ENCODE data around the gene GLRA2.
A peak's percentile ranks its signal among the peaks of the same experiment; 100 is the strongest.

Gene GLRA2

GRCh38 chrX:14618177-14618965 is 89.0 kb downstream of the GLRA2 start:
- no peaks in the 10 kb centered on the region for H3K36me3 ChIP-seq (replicated peaks; ENCODE audit: low read depth, low read length)

GRCh38 chrX:14630733-14631132 is 101.4 kb downstream of the GLRA2 start:
- Histone ChIP-seq H3K27ac (ENCODE audit: low read length) (no peak overlapping the region), H3K9ac (ENCODE audit: low read length) (no peak overlapping the region), H3K4me1 (ENCODE audit: low read length) (peaks cover 9% of the 10 kb centered on the region), H3K79me2 (ENCODE audit: low read length) (no peaks in the 10 kb centered on the region), H3K9me3 (ENCODE audit: insufficient read depth, low read length) (no peaks in the 10 kb centered on the region), H3K27me3 (ENCODE audit: low read depth, low read length) (no peaks in the 10 kb centered on the region), H3K4me3 (ENCODE audit: low read length) (no peak overlapping the region), H2AFZ (ENCODE audit: low read depth, low read length) (no peak overlapping the region), H4K20me1 (ENCODE audit: insufficient read depth, low read length) (no peaks in the 10 kb centered on the region), H3K4me2 (ENCODE audit: low read length) (no peak overlapping the region), H3K36me3 (replicated peaks; ENCODE audit: low read depth, low read length) (no peaks in the 10 kb centered on the region)
- TF ChIP-seq CTCF (IDR thresholded peaks at IDR 0.05; ENCODE audit: low read depth, low read length), result peak; percentile 35; the same call in 1 of the 2 replicates
- no peak for TF ChIP-seq EZH2phosphoT487 (IDR thresholded peaks at IDR 0.05; ENCODE audit: low read depth)

More at GRCh38 chrX:14618177-14618965, 89.0 kb downstream of the GLRA2 start:
- no peaks in the 10 kb centered on the region for H4K20me1 ChIP-seq (ENCODE audit: insufficient read depth, low read length)
- no peak for TF ChIP-seq CTCF (IDR thresholded peaks at IDR 0.05; ENCODE audit: low read depth, low read length)
- no peak for TF ChIP-seq EZH2phosphoT487 (IDR thresholded peaks at IDR 0.05; ENCODE audit: low read depth)
- no peak overlapping the region for H3K9ac ChIP-seq (ENCODE audit: low read length)
- H3K27ac ChIP-seq (ENCODE audit: low read length), result no peak overlapping the region
- no peak overlapping the region for H3K4me2 ChIP-seq (ENCODE audit: low read length)
- no peaks in the 10 kb centered on the region for H3K4me1 ChIP-seq (ENCODE audit: low read length)
- no peaks in the 10 kb centered on the region for H3K79me2 ChIP-seq (ENCODE audit: low read length)
- no peak overlapping the region for H2AFZ ChIP-seq (ENCODE audit: low read depth, low read length)
- no peaks in the 10 kb centered on the region for H3K9me3 ChIP-seq (ENCODE audit: insufficient read depth, low read length)
- no peak overlapping the region for H3K4me3 ChIP-seq (ENCODE audit: low read length)
- H3K27me3 ChIP-seq (ENCODE audit: low read depth, low read length), result no peaks in the 10 kb centered on the region

GRCh38 chrX:14641681-14642655 is 112.6 kb downstream of the GLRA2 start:
- Histone ChIP-seq H4K20me1 (ENCODE audit: insufficient read depth, low read length) (no peaks in the 10 kb centered on the region), H2AFZ (ENCODE audit: low read depth, low read length) (no peak overlapping the region), H3K36me3 (replicated peaks; ENCODE audit: low read depth, low read length) (no peaks in the 10 kb centered on the region), H3K27me3 (ENCODE audit: low read depth, low read length) (no peaks in the 10 kb centered on the region), H3K4me1 (ENCODE audit: low read length) (no peaks in the 10 kb centered on the region), H3K4me2 (ENCODE audit: low read length) (no peak overlapping the region), H3K27ac (ENCODE audit: low read length) (no peak overlapping the region), H3K9me3 (ENCODE audit: insufficient read depth, low read length) (no peaks in the 10 kb centered on the region), H3K4me3 (ENCODE audit: low read length) (no peak overlapping the region), H3K79me2 (ENCODE audit: low read length) (no peaks in the 10 kb centered on the region), H3K9ac (ENCODE audit: low read length) (no peak overlapping the region)
- TF ChIP-seq EZH2phosphoT487 (IDR thresholded peaks at IDR 0.05; ENCODE audit: low read depth) (no peak), CTCF (IDR thresholded peaks at IDR 0.05; ENCODE audit: low read depth, low read length) (no peak)

- no peaks in the 10 kb centered on the region for H3K36me3 ChIP-seq (replicated peaks; ENCODE audit: low read depth, low read length)
- H3K4me2 ChIP-seq (ENCODE audit: low read length), result no peak overlapping the region
- no peaks in the 10 kb centered on the region for H3K27me3 ChIP-seq (ENCODE audit: low read depth, low read length)
- no peaks in the 10 kb centered on the region for H3K9me3 ChIP-seq (ENCODE audit: insufficient read depth, low read length)
- TF ChIP-seq EZH2phosphoT487 (IDR thresholded peaks at IDR 0.05; ENCODE audit: low read depth) (no peak), CTCF (IDR thresholded peaks at IDR 0.05; ENCODE audit: low read depth, low read length) (no peak)
- no peak overlapping the region for H3K27ac ChIP-seq (ENCODE audit: low read length)
- no peak overlapping the region for H3K4me3 ChIP-seq (ENCODE audit: low read length)
- no peaks in the 10 kb centered on the region for H3K79me2 ChIP-seq (ENCODE audit: low read length)
- H3K9ac ChIP-seq (ENCODE audit: low read length), result no peak overlapping the region
- no peaks in the 10 kb centered on the region for H3K4me1 ChIP-seq (ENCODE audit: low read length)
- no peaks in the 10 kb centered on the region for H4K20me1 ChIP-seq (ENCODE audit: insufficient read depth, low read length)
- H2AFZ ChIP-seq (ENCODE audit: low read depth, low read length), result no peak overlapping the region
Observed at GRCh38 chrX:14660970-14661369, 131.6 kb downstream of the GLRA2 start.

Measured in OCI-LY3 (cell line).